Activated CD4-positive, alpha-beta T cell treated with anti-CD3 and anti-CD28 coated beads for 36 hours (primary cell): ENCODE data around the gene CIDEB. TPM values are rescaled to one million over a fixed set of nuclear protein-coding genes. Genes with fewer than 3 reads are reported as not detected.

Source experiments
- total RNA-seq, 2 experiments: library from RNA; stranded (reverse); gene quantifications; one replicate each; pipeline ENCODE4 v1.2.3, GENCODE V29; 2021

Gene CIDEB
- total RNA-seq, 2 experiments from 2014 or later, result 11.1 to 14.0 TPM

Other genes starting within 250 kb of the CIDEB start
- not detected for gene CPNE6, start 236.4 kb downstream of the CIDEB start, total RNA-seq
- gene PCK2, start 213.7 kb downstream of the CIDEB start, total RNA-seq, result 100 to 1,000 TPM; 101 to 115 TPM
- gene DCAF11, start 193.2 kb downstream of the CIDEB start, total RNA-seq, result 10 to 100 TPM; 74.0 to 86.2 TPM
- 1 to 10 TPM; 1.5 to 1.6 TPM for gene NRL, start 193.0 kb downstream of the CIDEB start, total RNA-seq
- gene FITM1, start 177.3 kb downstream of the CIDEB start, total RNA-seq, result under 1 TPM in 1 of 2 experiments, not detected in 1; 0.53 TPM
- gene PSME1, start 171.8 kb downstream of the CIDEB start, total RNA-seq, result 100 to 1,000 TPM; 414 to 418 TPM
- gene EMC9, start 166.4 kb downstream of the CIDEB start, total RNA-seq, result 10 to 100 TPM; 36.9 to 46.7 TPM
- gene PSME2, start 161.4 kb downstream of the CIDEB start, total RNA-seq, result 100 to 1,000 TPM; 445 to 459 TPM
- gene RNF31, start 160.5 kb downstream of the CIDEB start, total RNA-seq, result 10 to 100 TPM; 73.7 to 98.4 TPM
- 100 to 1,000 TPM; 172 to 209 TPM for gene IRF9, start 146.7 kb downstream of the CIDEB start, total RNA-seq
- 10 to 100 TPM; 25.6 to 27.7 TPM for gene REC8, start 135.9 kb downstream of the CIDEB start, total RNA-seq
- 10 to 100 TPM; 73.4 to 73.7 TPM for gene IPO4, start 119.2 kb downstream of the CIDEB start, total RNA-seq
- gene TM9SF1, start 112.5 kb downstream of the CIDEB start, total RNA-seq, result 10 to 100 TPM; 17.0 to 24.4 TPM
- gene TSSK4, start 102.3 kb downstream of the CIDEB start, total RNA-seq, result under 1 TPM; 0.14 to 0.30 TPM
- gene CHMP4A, start 94.5 kb downstream of the CIDEB start, total RNA-seq, result 10 to 100 TPM; 48.8 to 73.0 TPM
- 10 to 100 TPM in 1 of 2 experiments, 1 to 10 TPM in 1; 4.5 to 11.7 TPM for gene MDP1, start 91.9 kb downstream of the CIDEB start, total RNA-seq
- gene NEDD8, start 75.6 kb downstream of the CIDEB start, total RNA-seq, result 100 to 1,000 TPM; 187 to 217 TPM
- 10 to 100 TPM; 56.7 to 59.6 TPM for gene GMPR2, start 75.0 kb downstream of the CIDEB start, total RNA-seq
- gene TINF2, start 65.4 kb downstream of the CIDEB start, total RNA-seq, result 100 to 1,000 TPM in 1 of 2 experiments, 10 to 100 TPM in 1; 87.4 to 108 TPM
- 1 to 10 TPM; 4.8 to 7.4 TPM for gene TGM1, start 44.8 kb downstream of the CIDEB start, total RNA-seq
- 10 to 100 TPM; 52.1 to 56.0 TPM for gene RABGGTA, start 36.4 kb downstream of the CIDEB start, total RNA-seq
- gene DHRS1, start 8.2 kb downstream of the CIDEB start, total RNA-seq, result 10 to 100 TPM; 11.7 to 14.6 TPM
- gene NOP9, start 8.1 kb downstream of the CIDEB start, total RNA-seq, result 10 to 100 TPM; 24.4 to 32.5 TPM
- gene LTB4R2, start 2.2 kb upstream of the CIDEB start, total RNA-seq, result 1 to 10 TPM; 7.5 to 9.5 TPM
- gene LTB4R, start 3.5 kb upstream of the CIDEB start, total RNA-seq, result 10 to 100 TPM; 10.1 to 14.2 TPM
- 1 to 10 TPM; 1.4 to 1.8 TPM for gene ADCY4, start 27.1 kb upstream of the CIDEB start, total RNA-seq
- 1 to 10 TPM; 8.9 to 9.4 TPM for gene RIPK3, start 32.0 kb upstream of the CIDEB start, total RNA-seq
- under 1 TPM; 0.11 to 0.30 TPM for gene NFATC4, start 60.2 kb upstream of the CIDEB start, total RNA-seq
- gene NYNRIN, start 91.0 kb upstream of the CIDEB start, total RNA-seq, result under 1 TPM; 0.07 to 0.16 TPM
- gene CBLN3, start 121.7 kb upstream of the CIDEB start, total RNA-seq, result 10 to 100 TPM; 11.6 to 12.2 TPM
- 10 to 100 TPM; 50.6 to 58.1 TPM for gene KHNYN, start 122.0 kb upstream of the CIDEB start, total RNA-seq
- gene SDR39U1, start 134.8 kb upstream of the CIDEB start, total RNA-seq, result 10 to 100 TPM; 40.9 to 47.8 TPM
- under 1 TPM in 1 of 2 experiments, not detected in 1; 0.39 TPM for gene CMA1, start 200.3 kb upstream of the CIDEB start, total RNA-seq